WTC11 (cell line): ENCODE results near the gene LRIT3. TPM values are rescaled to one million over a fixed set of nuclear protein-coding genes. Genes with fewer than 3 reads are reported as not detected.

Source experiments
- ATAC-seq: fragments of 200-7000 bp; cut with Tn5 transposase; 2 replicates; pipeline ENCODE4 v1.10.0; 2021; ENCODE audit warnings: mild to moderate bottlenecking, moderate library complexity
- CTCF ChIA-PET: fragments of 300-600 bp; sonication (Branson Sonifier 250); formaldehyde crosslinking; loops from one replicate; lab custom pipeline; 2021; ENCODE audit warnings: antibody characterized with exemption; lab: Charles Lee
- POLR2A ChIA-PET: fragments of 350-600 bp; sonication (Branson Sonifier 250); formaldehyde crosslinking; loops from one replicate; lab custom pipeline; 2021; ENCODE audit warnings: antibody characterized with exemption; lab: Charles Lee
- DNase-seq: peaks from one replicate; pipeline ENCODE4 v3.0.0; 2021; ENCODE audit warnings: low spot score
- H3K27ac Mint-ChIP-seq: 2 replicates; pipeline ENCODE4 v1.8.0; 2021; ENCODE audit warnings: mixed read lengths
- H3K27me3 Mint-ChIP-seq: 2 replicates; pipeline ENCODE4 v1.8.0; 2021; ENCODE audit warnings: low read depth, mild to moderate bottlenecking, moderate library complexity, mixed read lengths
- H3K36me3 Mint-ChIP-seq: 2 replicates; pipeline ENCODE4 v1.8.0; 2021; ENCODE audit warnings: mixed read lengths
- H3K4me1 Mint-ChIP-seq: 2 replicates; pipeline ENCODE4 v1.8.0; 2022; ENCODE audit warnings: mixed read lengths
- H3K4me3 Mint-ChIP-seq: 2 replicates; pipeline ENCODE4 v1.8.0; 2021; ENCODE audit warnings: mild to moderate bottlenecking, moderate library complexity, mixed read lengths
- H3K9me3 Mint-ChIP-seq: 2 replicates; pipeline ENCODE4 v1.8.0; 2021; ENCODE audit warnings: mixed read lengths
- ATF1 ChIP-seq: sonication (generic); formaldehyde crosslinking; IDR thresholded peaks from 2 replicates; pipeline ENCODE4 v1.8.1; 2023; ENCODE audit warnings: mild to moderate bottlenecking, moderate library complexity, missing genetic modification reagents
- CBFB ChIP-seq: sonication (generic); formaldehyde crosslinking; IDR thresholded peaks from 2 replicates; pipeline ENCODE4 v1.8.1; 2022; ENCODE audit warnings: mild to moderate bottlenecking, low read depth, missing genetic modification reagents
- ETV6 ChIP-seq: sonication (generic); formaldehyde crosslinking; IDR thresholded peaks from 2 replicates; pipeline ENCODE4 v1.8.1; 2022; ENCODE audit warnings: mild to moderate bottlenecking, missing genetic modification reagents
- FOXK1 ChIP-seq: sonication (generic); formaldehyde crosslinking; IDR thresholded peaks from 2 replicates; pipeline ENCODE4 v1.8.0; 2022; ENCODE audit warnings: mild to moderate bottlenecking, moderate library complexity, missing genetic modification reagents
- GABPB1 ChIP-seq: sonication (generic); formaldehyde crosslinking; IDR thresholded peaks from 2 replicates; pipeline ENCODE4 v1.8.1; 2023; ENCODE audit warnings: mild to moderate bottlenecking, missing genetic modification reagents
- GTF2I ChIP-seq: fragments of 250-450 bp; sonication (Bioruptor Pico); conservative IDR thresholded peaks from 2 replicates; pipeline ENCODE4 v1.4.0; 2021; ENCODE audit warnings: mild to moderate bottlenecking
- IRF2 ChIP-seq: sonication (generic); formaldehyde crosslinking; IDR thresholded peaks from 2 replicates; pipeline ENCODE4 v1.8.0; 2022; ENCODE audit warnings: low read depth, missing genetic modification reagents, borderline replicate concordance
- NR1H2 ChIP-seq: sonication (generic); formaldehyde crosslinking; IDR thresholded peaks from 2 replicates; pipeline ENCODE4 v1.9.0; 2021; ENCODE audit warnings: mild to moderate bottlenecking, moderate library complexity, missing genetic modification reagents
- TCF7 ChIP-seq: sonication (generic); formaldehyde crosslinking; IDR thresholded peaks from 2 replicates; pipeline ENCODE4 v1.8.0; 2022; ENCODE audit warnings: mild to moderate bottlenecking, low read depth, missing genetic modification reagents, moderate library complexity
- TEAD1 ChIP-seq: sonication (generic); formaldehyde crosslinking; IDR thresholded peaks from 2 replicates; pipeline ENCODE4 v1.8.0; 2022; ENCODE audit warnings: mild to moderate bottlenecking, missing genetic modification reagents
- TP53 ChIP-seq: sonication (generic); formaldehyde crosslinking; IDR thresholded peaks from 2 replicates; pipeline ENCODE4 v1.8.1; 2023; ENCODE audit warnings: mild to moderate bottlenecking, missing genetic modification reagents
- ZNF138 ChIP-seq: sonication (generic); formaldehyde crosslinking; conservative IDR thresholded peaks from 2 replicates; pipeline ENCODE4 v1.8.1; 2022; ENCODE audit warnings: mild to moderate bottlenecking, moderate library complexity, missing genetic modification reagents
- ZNF263 ChIP-seq: sonication (generic); formaldehyde crosslinking; IDR thresholded peaks from 2 replicates; pipeline ENCODE4 v1.8.1; 2022; ENCODE audit warnings: low read depth, mild to moderate bottlenecking, moderate library complexity, missing genetic modification reagents
- ZNF416 ChIP-seq: fragments of 250-450 bp; sonication (Bioruptor Pico); IDR thresholded peaks from 2 replicates; pipeline ENCODE4 v1.9.0; 2021; ENCODE audit warnings: mild to moderate bottlenecking, inconsistent platforms
- total RNA-seq: library from RNA; stranded (reverse); gene quantifications from 3 replicates; pipeline ENCODE4 v1.2.3, GENCODE V29; 2021
- TF ChIP-seq, protein P1 (sequence below): fragments of 250-450 bp; sonication (Bioruptor Pico); IDR thresholded peaks from 2 replicates; pipeline ENCODE4 v1.9.0; 2021; ENCODE audit warnings: mild to moderate bottlenecking
- TF ChIP-seq, protein P2 (sequence below): fragments of 250-450 bp; sonication (Bioruptor Pico); IDR thresholded peaks from 2 replicates; pipeline ENCODE4 v2.1.2; 2022; ENCODE audit warnings: mild to moderate bottlenecking, moderate library complexity
- TF ChIP-seq, protein P3 (sequence below): sonication (generic); formaldehyde crosslinking; IDR thresholded peaks from 2 replicates; pipeline ENCODE4 v1.8.1; 2023; ENCODE audit warnings: mild to moderate bottlenecking, missing genetic modification reagents
- TF ChIP-seq, protein P4 (sequence below): sonication (generic); formaldehyde crosslinking; IDR thresholded peaks from 2 replicates; pipeline ENCODE4 v1.8.1; 2022; ENCODE audit warnings: low read depth, mild to moderate bottlenecking, moderate library complexity, missing genetic modification reagents, borderline replicate concordance
- TF ChIP-seq, protein P5 (sequence below): sonication (generic); formaldehyde crosslinking; conservative IDR thresholded peaks from 2 replicates; pipeline ENCODE4 v1.8.1; 2022; ENCODE audit warnings: mild to moderate bottlenecking, missing genetic modification reagents
- TF ChIP-seq, protein P6 (sequence below): sonication (generic); formaldehyde crosslinking; IDR thresholded peaks from 2 replicates; pipeline ENCODE4 v1.8.1; 2022; ENCODE audit warnings: mild to moderate bottlenecking, moderate library complexity, missing genetic modification reagents

The LRIT3 gene
- total RNA-seq, 1 experiment from 2014 or later, result 0.11 TPM

DNA sequence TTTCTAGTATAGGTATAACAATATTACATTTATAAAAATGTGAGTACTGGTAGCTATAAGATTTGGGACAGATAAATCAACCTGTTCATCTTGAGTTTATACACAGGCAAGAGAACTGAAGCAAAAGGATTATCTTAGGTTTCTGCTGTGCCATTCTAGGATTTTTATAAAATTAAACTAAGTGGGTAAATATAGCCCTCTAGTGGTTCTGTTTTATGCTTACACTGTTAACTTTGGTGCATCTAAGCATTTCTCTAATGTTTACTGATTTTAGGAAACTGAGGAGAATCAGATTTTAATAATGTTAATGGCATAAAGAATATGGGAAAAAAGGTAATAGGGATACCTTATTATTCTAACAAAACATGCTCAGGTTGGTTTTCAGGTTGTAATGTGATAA lies 21.2 kb upstream of the LRIT3 start (continued):
- TF ChIP-seq ZNF263 (CRISPR knock-in tag) (no peak), ZNF416 (CRISPR knock-in tag) (no peak), CBFB (CRISPR knock-in tag) (no peak)
- TF ChIP-seq, protein P1, sequence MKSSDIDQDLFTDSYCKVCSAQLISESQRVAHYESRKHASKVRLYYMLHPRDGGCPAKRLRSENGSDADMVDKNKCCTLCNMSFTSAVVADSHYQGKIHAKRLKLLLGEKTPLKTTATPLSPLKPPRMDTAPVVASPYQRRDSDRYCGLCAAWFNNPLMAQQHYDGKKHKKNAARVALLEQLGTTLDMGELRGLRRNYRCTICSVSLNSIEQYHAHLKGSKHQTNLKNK (CRISPR knock-in tag), result no peak

DNA sequence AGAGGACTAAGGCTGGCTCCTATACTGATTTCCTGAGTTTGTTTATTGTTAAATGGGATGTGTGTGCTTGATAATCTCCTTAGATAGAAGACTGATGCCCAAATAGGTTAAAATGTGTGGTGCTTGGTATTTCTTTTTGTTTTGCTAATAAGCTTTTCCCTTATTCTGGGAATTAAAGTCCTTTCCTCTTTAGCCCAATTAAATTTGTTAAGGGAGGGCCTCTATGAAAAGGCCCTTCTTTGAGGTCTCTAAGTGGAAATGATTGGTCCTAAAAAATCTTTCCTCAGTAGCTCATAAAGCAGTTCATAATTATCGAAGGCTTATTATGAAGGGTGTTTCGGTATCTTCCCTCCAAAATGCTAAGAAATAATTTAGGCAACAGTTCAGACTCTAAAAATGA lies 20.2 kb upstream of the LRIT3 start, which contains the start of gene RRH:
TSS of gene RRH (plus strand) at position 301 of the 400 bp plus-strand sequence. CDS start at position 357, 56 bp downstream.
- ATAC-seq, result no peak
- no peaks in the 10 kb centered on the region for H3K4me1 Mint-ChIP-seq
- H3K4me3 Mint-ChIP-seq, result no peak within 1 kb of the TSS
- TF ChIP-seq ZNF416 (CRISPR knock-in tag), result no peak
- TF ChIP-seq ZNF263 (CRISPR knock-in tag), result no peak
- TF ChIP-seq, protein P2, sequence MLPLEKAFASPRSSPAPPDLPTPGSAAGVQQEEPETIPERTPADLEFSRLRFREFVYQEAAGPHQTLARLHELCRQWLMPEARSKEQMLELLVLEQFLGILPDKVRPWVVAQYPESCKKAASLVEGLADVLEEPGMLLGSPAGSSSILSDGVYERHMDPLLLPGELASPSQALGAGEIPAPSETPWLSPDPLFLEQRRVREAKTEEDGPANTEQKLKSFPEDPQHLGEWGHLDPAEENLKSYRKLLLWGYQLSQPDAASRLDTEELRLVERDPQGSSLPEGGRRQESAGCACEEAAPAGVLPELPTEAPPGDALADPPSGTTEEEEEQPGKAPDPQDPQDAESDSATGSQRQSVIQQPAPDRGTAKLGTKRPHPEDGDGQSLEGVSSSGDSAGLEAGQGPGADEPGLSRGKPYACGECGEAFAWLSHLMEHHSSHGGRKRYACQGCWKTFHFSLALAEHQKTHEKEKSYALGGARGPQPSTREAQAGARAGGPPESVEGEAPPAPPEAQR (CRISPR knock-in tag), result no peak
- TF ChIP-seq, protein P3, sequence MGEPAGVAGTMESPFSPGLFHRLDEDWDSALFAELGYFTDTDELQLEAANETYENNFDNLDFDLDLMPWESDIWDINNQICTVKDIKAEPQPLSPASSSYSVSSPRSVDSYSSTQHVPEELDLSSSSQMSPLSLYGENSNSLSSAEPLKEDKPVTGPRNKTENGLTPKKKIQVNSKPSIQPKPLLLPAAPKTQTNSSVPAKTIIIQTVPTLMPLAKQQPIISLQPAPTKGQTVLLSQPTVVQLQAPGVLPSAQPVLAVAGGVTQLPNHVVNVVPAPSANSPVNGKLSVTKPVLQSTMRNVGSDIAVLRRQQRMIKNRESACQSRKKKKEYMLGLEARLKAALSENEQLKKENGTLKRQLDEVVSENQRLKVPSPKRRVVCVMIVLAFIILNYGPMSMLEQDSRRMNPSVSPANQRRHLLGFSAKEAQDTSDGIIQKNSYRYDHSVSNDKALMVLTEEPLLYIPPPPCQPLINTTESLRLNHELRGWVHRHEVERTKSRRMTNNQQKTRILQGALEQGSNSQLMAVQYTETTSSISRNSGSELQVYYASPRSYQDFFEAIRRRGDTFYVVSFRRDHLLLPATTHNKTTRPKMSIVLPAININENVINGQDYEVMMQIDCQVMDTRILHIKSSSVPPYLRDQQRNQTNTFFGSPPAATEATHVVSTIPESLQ (CRISPR knock-in tag), result no peak
- no peak for TF ChIP-seq TEAD1 (CRISPR knock-in tag)
- no peak for TF ChIP-seq ZNF138
- no peak for TF ChIP-seq ATF1 (CRISPR knock-in tag)
- no peak for TF ChIP-seq ETV6 (CRISPR knock-in tag)
- TF ChIP-seq, protein P4, sequence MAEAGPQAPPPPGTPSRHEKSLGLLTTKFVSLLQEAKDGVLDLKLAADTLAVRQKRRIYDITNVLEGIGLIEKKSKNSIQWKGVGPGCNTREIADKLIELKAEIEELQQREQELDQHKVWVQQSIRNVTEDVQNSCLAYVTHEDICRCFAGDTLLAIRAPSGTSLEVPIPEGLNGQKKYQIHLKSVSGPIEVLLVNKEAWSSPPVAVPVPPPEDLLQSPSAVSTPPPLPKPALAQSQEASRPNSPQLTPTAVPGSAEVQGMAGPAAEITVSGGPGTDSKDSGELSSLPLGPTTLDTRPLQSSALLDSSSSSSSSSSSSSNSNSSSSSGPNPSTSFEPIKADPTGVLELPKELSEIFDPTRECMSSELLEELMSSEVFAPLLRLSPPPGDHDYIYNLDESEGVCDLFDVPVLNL, result no peak
- no peak for TF ChIP-seq NR1H2 (CRISPR knock-in tag)
- TF ChIP-seq, protein P5, sequence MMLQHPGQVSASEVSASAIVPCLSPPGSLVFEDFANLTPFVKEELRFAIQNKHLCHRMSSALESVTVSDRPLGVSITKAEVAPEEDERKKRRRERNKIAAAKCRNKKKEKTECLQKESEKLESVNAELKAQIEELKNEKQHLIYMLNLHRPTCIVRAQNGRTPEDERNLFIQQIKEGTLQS (CRISPR knock-in tag), result no peak
- TF ChIP-seq, protein P6, sequence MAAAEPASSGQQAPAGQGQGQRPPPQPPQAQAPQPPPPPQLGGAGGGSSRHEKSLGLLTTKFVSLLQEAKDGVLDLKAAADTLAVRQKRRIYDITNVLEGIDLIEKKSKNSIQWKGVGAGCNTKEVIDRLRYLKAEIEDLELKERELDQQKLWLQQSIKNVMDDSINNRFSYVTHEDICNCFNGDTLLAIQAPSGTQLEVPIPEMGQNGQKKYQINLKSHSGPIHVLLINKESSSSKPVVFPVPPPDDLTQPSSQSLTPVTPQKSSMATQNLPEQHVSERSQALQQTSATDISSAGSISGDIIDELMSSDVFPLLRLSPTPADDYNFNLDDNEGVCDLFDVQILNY (CRISPR knock-in tag), result no peak
- no peak for TF ChIP-seq IRF2 (CRISPR knock-in tag)
- no peak for TF ChIP-seq TP53 (CRISPR knock-in tag)
- TF ChIP-seq TCF7 (CRISPR knock-in tag), result no peak
- TF ChIP-seq FOXK1 (CRISPR knock-in tag), result no peak
- no peak for TF ChIP-seq GABPB1 (CRISPR knock-in tag)
- TF ChIP-seq GTF2I (CRISPR knock-in tag), result no peak
- TF ChIP-seq, all 79 proteins: peak for 0
- no peaks in the 10 kb centered on the region for H3K27me3 Mint-ChIP-seq
- CTCF ChIA-PET, result no interaction called here
- H3K9me3 Mint-ChIP-seq, result no peaks in the 10 kb centered on the region
- DNase-seq, result no peak
- POLR2A ChIA-PET, result no interaction called here
- peaks cover 19% of the 10 kb centered on the region for H3K36me3 Mint-ChIP-seq
- H3K27ac Mint-ChIP-seq, result no peak within 1 kb of the TSS
